Amniotic stem cell (primary cell): Measurements from ENCODE around the gene RAB7A.
A peak's percentile ranks its signal among the peaks of the same experiment; 100 is the strongest.
"Not testable (repeated sequence)": the region's sequence is repeated elsewhere in the genome, so short reads cannot be mapped to it uniquely, and the experiment has no call there.

Source experiments
- DNase-seq: peaks from one replicate; lab custom pipeline; 2025; lab: John Stamatoyannopoulos, UW

RAB7A gene

DNA sequence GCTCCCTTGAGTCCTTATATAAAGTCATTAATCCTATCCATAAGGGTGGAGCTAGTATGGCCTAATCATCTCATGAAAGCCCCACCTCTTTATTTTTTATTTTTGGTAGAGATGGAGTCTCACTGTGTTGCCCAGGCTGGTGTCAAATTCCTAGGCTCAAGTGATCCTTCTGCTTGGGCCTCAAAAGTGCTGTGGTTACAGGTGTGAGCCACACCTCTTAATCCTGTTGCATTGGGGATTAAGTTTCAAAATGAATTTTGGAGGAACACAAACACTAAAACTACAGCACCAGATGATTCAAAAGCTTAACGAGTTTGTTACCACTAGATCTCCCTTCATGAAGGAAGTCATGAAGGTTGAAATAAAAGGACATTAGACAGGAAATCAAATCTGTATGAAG is 27.7 kb downstream of the RAB7A start:
- no peak for DNase-seq

DNA sequence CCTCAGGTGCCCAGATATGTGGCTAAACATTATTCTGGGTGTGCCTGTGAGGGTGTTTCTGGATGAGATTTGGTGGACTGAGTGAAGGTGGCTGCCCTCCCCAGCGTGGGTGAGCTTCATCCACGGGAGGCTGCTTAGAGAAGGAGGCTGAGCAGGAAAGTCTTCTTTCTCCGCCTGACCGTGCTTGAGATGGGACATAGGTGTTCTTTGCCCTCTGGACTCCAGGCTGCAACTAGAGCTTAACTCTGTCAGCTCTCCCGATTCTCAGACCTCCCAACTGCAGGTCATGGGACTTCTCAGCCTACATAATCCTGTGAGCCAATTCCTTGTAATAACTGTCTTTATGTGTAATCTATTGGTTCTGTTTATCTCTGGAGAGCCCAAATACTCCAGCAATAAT is 34.1 kb downstream of the RAB7A start:
- no peak for DNase-seq

DNA sequence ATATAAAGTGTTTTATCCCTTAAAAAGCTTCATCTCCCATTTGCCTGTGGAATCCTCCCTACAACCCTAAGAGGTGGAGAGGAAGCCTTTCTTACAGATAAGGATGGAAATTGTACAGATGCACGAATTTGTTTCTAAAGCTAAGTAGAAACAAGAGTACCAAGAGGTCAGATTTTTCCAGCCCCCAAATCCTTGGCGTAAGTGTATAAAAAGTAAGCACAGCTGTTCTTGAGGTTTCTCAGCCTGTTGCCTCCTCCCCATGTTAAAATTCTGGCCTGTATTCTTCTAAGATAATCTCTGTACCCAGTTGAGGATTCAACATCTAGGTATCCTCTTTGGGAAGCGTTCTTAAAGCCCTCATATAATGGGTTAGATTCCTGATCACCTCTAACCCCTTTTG is 34.9 kb downstream of the RAB7A start:
- no peak for DNase-seq

DNA sequence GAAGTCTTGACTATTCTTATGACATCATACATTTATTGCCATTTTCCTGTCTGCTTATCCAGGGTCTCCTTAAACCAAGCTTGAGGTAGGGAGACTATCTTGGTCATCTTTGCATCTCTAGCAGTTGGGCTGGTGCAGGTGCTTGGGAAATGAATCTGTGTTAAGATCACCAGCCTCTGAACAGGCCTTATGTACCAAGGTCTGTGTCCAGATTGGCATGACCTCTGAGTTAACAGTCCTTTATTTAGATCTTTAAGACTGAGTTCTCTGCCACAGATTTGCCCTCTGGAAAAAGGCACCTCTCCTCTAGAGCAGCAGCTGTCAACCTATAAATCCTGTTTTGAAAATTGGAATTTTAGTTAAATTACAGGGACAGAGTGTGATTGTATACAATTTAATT is 35.4 kb downstream of the RAB7A start:
- no peak for DNase-seq

DNA sequence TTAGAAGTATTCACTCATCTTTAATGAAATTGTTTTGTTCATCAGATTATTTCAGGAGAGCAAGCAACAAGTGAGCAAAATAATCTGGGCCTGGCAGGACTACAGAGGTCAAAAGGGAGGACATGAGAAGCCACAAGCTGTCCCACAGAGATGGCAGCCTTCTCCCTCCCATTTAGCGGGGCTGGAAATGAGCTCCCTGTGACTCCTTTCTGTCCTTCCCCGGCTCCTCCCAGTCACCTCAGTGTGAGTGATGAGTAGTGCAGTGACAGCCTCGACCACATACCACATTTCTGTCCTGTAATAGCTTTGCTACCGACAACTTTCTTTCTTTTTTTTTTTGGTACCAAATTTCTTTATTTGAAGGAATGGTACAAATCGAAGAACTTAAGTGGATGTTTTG is 38.0 kb downstream of the RAB7A start:
- DNase-seq: no peak

DNA sequence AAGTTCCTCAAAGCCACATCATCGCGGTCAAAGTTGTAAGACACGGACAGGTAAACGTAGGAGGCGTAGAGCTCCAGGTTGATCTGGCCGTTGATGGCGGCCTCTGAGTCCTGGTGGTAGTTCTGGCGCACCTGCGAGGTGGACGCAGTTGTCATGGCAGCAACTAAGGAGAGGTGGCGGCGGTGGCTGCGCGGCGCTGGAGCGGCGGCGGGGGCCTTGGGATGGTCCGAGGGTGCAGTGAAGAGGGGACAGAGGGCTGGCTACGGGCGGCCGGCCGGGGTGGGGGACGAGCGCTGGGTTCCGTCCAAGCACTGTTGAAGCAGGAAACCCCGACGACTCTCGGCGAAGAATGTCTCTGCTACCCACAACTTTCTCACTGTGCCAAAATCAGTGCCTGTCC is 38.9 kb downstream of the RAB7A start:
- DNase-seq: no peak

DNA sequence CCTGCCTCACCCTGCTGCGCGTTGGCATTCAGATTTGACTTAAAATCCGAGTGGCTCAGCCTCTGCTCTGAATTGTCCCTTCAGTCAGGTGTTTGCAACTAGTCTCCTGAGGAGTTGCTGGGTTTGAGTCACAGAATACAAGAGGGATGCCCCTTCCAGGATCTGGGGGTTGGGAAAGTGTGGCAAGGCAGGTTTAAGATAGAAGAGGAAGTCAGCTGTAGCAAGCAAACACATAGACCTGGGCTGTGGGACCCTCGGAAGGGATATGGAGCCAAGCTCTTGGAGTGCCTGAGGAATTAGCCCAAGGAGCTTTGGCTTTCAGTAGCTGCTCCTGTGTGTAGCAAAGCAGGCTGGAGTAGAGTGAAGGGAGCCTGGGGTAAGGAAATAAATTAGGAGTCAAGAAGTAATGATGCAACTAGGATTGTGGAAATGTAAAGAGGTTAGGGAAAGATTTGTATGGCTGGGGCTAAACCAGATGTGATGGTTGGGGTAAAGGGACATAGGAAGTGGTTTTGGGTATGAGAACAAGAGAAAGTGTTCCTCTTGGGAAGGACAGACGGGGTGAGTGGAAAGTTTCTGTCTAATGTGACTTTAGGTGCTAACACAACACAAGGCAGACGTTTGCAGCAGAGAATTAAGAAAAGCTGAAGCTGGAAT is 41.2 kb downstream of the RAB7A start:
- DNase-seq: no peak

DNA sequence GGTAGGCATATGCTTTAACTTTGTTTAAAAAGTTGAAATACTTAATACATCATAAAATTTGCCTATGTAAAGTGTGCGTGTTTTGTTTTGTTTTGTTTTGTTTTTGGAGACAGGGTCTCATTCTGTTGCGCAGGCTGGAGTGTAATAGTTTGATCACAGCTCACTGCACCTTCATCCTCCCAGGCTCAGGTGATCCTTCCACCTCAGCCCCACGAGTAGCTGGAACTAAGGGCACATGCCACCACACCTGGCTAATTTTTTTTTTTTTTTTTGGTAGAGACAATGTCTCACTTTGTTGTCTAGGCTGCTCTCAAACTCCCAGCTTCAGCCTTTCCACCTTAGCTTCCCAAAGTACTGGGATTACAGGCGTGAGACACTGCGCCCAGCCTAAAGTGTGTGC is 42.5 kb downstream of the RAB7A start:
- DNase-seq: no peak

DNA sequence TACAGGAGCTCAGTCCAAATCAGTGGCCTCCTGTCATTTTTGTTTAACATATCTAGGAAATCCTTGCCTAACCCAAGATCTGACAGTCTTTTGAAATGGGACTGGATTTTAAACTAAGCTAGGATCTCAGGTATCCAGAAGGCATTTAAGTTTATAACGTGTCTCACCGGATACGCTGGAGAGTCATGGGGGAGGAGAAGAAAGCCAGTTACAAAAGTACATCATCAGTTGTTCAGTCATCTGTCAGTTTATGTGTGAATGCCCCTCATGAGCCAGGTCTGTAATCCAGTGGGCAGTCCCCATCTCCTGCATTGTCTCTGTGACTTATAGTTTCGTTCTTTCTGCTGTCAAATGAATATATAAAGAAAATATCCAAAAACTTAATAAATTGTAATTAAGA is 44.4 kb downstream of the RAB7A start:
- no peak for DNase-seq

DNA sequence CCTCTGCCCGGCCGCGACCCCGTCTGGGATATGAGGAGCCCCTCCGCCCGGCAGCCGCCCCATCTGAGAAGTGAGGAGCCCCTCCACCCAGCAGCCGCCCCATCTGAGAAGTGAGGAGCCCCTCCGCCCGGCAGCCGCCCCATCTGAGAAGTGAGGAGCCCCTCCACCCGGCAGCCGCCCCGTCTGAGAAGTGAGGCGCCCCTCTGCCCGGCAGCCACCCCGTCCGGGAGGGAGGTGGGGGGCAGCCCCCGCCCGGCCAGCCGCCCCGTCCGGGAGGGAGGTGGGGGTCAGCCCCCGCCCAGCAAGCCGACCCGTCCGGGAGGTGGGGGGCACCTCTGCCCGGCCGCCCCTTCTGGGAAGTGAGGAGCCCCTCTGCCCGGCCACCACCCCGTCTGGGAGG is 47.2 kb downstream of the RAB7A start:
- DNase-seq: not testable (repeated sequence)

DNA sequence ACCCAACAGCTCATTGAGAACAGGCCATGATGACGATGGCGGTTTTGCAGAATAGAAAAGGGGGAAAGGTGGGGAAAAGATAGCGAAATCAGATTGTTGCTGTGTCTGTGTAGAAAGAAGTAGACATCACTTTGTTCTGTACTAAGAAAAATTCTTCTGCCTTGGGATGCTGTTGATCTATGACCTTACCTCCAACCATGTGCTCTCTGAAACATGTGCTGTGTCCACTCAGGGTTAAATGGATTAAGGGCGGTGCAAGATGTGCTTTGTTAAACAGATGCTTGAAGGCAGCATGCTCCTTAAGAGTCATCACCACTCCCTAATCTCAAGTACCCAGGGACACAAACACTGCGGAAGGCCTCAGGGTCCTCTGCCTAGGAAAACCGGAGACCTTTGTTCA is 47.6 kb downstream of the RAB7A start:
- not testable (repeated sequence) for DNase-seq

DNA sequence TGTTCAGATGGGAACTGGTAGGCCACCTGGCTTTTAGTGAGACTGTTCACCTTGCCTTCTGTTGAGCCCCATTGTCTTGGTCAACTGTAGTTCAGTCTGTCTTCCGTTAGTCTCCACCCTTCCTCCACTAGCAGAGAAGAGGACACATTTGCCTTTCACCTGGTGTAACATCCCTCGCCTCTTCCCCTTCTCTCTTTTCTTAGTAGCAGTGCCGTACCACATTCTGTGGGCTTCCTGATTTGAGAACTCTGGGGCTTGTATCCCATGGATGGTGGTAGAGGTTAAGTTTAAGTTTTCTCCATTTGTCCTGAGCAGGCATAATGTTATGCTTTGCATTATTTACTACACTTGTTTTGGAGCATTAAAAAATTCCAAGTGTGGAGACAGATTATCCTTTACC is 49.3 kb downstream of the RAB7A start:
- no peak for DNase-seq

DNA sequence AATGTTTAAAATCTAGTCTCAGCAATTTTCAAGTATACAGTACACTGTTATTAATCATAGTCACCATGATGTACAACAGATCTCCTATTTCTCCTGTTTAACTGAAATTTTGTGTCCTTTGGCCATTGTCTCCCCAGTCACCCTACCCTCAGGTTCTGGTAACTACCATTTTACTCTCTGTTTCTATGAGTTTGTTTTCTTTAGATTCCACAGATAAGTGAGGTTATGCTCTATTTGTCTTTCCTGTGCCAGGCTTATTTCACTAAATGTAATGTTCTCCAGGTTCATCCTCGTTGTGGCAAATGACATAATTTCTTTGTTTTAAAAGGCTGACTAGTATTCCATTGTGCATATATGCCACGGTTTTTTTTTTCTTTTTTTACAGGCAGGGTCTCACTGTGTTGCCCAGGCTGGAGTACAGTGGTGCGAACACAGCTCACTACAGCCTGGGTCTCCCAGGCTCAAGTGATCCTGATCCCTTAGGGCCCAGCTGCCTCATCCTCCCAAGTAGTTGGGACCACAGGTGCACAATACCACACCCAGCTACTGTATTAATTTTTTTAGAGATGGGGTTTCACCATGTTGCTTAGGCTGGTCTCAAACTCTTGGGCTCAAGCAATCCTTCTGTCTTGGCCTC is 50.0 kb downstream of the RAB7A start:
- no peak for DNase-seq

DNA sequence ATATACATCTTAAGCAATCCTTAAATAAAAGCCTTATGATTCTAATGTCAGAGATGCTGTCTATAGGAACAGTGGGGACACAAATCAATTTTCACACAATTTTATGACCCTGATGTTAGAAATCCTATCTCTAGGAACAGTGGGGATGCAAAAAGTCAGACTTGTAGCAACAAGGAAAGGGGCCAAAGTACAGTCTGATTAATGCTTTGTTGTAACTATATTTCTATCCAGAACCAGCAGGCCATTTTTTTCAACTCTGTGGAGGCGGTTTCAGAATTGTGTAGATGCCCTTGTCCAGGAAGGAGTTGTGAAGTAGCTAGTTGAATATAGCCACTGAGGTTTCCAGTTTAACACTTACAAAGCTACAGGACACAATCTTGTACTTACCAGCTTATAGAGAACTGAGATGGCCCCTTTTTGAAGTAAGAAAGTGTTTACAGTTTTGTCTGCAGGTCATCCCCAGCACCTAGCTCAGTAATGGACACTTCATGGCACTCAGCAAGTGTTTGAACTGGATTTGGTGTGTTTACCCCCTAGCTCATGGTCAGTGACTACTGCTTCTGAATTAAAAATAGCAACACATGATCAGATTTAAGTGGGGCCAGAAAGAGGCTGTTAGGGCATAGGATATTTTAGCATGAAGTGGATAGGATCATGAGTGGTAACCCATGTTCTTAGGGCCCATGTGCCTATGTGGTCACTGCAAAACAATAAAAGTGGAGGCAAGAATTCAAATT is 54.3 kb downstream of the RAB7A start:
- no peak for DNase-seq

DNA sequence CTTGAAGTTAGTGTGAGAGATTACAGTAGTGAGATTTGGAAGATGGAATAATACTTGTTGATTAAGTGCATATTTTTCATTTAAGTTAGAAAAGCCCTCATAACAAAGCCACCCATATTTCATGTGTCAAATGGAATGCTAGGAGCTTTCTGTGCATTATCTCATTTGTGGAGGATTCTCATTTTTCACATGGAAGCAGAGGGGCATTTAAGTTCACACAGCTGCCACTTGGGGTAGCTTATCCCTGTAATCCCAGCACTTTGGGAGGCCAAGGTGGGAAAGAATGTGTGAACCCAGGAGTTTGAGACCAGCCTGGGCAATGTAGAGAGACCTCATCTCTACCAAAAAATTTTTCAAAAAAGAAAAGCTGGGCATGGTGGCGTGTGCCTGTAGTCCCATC is 55.2 kb downstream of the RAB7A start:
- no peak for DNase-seq

DNA sequence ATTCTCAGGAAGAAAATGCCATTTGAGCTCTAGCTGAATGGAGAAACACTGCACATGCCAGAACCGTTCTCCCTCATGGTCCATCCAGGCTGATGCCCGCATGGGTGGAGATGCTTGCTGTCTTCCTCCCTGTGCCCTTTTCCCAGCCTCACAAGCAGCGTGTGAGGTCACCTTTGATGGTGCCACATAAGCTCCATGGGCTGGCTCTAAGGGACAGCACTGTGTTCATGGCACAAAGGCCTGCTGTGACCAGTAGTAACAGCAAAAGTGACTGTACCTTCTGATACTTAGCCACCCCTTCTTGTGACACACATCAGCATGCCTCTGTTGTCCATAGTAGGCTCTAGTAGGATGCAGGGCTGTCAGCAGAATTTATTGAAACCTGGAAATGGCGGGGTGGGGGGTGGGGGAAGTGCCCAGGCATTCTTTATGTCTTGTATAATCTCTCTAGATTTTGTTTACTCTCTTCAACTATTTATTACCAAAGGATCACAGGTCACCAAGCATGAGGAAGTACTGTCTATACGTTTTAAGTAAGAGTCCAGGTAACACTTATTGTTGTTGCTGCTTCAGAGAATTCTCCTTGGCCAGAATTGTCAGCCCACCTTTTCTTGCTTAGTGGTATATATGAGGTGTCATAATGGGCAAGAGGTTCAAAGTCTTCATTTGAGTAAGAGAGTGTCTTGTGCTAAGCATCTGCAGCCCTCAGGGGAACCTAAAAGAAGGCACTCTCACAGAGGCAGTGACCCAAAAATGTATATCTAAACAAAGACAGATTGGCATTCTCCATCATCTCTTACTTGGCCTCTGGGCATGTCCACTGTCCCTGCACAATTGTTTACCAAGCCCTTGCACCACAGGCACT is 56.5 kb downstream of the RAB7A start:
- DNase-seq: no peak

DNA sequence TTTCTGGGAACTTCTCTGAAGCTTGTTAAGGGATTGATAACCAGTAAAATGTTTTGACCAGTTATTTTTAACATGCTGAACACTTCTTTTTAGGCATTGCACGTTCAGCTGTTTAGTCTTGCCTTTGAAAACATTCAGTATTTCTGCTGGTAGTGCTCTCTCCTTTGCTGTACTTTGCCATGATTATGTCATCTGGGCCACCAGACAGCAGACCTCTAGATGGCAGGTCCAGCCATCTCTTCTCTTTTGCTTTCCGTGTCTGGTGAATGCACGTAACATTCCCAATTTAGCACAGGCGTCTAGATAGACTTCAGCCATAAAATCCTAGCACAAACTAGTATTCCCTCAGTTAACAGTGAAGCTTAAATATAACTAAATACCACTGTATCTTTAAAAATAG is 57.8 kb downstream of the RAB7A start:
- no peak for DNase-seq

DNA sequence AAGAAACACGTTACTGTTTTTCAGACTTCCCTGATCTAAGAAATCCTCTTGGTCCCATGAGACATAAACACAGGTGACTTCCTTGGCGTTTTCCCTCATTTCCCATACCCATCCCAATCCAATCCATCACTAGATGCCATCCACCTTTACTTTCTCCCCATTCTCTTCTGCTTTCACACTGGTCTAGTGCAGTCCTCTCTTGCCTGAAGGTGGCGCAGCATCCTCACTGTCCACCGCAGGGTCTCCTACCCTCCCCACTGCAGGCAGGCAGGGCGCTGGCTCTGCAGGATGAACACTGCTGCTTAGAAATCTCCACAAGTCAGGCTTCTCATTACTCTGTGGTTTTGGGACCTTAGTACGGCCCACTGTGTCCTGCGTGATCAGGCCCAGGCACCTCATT is 58.2 kb downstream of the RAB7A start:
- DNase-seq: no peak

DNA sequence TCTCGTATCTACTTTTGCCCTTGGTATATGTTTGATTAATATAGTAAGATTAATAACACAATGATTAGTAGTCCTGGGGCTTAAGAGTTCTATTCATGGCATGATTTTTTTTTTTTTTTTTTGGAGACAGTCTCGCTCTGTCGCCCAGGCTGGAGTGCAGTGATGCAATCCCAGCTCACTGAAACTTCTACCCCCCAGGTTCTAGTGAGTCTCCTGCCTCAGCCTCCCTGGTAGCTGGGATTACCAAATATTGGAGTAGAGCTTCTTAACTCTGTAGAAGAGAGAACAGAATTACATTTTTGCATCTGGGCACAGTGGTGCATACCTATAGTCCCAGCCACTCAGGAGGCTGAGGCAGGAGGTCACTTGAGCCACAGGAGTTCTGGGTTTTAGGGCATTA is 58.9 kb downstream of the RAB7A start:
- no peak for DNase-seq

DNA sequence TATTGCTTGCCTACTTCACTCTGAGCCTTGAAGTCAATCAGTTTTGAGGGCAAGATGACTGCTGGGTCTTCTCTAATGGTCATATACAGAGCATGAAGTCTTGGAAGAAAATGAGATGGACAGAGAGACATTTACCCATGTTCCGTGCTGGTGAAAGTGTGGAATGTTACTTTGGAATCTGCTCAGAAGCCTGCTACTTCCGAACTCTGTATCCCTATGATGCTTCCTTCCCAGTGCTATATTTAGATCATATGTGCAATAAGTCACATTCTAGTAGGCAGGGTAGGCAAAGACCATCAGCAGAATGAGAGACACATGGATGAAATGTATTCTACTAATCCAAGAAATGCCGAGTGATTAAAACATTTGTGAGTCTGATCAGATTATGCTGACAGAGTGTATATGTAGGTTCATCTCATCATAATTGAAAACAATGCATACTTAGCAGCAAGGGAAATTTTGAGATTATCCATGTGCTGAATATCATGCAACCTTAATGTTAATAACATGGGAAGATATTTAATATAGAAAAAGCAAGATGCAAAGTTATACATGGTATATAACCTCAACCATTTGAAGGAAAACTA is 60.5 kb downstream of the RAB7A start:
- DNase-seq: peak; percentile 37

DNA sequence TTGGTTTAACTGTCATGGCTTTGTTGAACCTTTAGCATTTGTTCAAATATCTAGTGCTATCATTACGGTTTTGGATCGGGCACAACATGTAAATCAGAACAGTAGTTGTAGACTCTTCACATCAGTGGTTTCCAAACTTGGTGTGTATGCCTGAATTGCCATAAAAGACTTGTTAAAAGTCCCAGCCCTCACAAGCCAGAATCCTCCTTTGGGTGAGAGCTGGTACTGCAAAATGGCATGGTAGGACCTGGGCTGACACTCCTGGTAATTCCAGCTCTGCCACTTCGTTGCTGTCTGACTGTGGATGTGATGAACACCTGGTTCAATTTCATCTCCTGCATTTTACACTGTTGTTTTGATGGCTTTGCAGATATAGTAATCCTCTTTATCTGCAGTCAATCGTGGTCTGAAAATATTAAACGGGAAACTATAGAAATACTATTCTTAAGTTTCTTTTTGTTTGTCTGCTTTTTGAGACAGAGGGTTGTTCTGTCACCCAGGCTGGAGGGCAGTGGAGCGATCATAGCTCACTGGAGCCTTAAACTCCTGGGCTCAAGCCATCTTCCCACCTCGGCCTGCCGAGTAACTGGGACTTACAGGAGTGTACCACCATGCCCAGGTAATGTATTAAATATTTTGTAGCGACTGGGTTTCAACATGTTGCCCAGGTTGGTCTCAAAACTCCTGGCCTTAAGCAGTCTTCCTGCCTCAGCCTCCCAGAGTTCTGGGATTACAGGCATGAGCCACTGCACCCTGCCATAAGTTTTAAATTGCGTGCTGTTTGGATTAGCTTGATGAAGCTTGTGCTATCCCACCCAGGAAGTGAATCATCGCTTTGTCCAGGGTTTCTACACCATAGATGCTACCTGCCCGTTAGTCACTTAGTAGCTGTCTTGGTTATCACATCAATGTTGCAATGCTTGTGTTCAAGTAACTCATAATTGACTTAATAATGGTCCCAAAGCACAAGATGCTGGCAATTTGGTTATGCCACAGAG is 61.6 kb downstream of the RAB7A start:
- DNase-seq: no peak
